HEK293T (cell line): ENCODE data around the gene TMEM61.

Experiments
- ARNT ChIP-seq: fragments of 450-650 bp; IDR thresholded peaks from 2 replicates; pipeline ENCODE4 v1.6.1; 2017; ENCODE audit warnings: mild to moderate bottlenecking
- BHLHE40 ChIP-seq: fragments of 450-650 bp; IDR thresholded peaks from 2 replicates; pipeline ENCODE4 v1.6.1; 2016; ENCODE audit warnings: mild to moderate bottlenecking, moderate library complexity, borderline replicate concordance
- CTBP1 ChIP-seq: fragments of 450-650 bp; IDR thresholded peaks from 2 replicates; pipeline ENCODE4 v1.6.1; 2016; ENCODE audit warnings: borderline replicate concordance
- ELF4 ChIP-seq: fragments of 450-650 bp; IDR thresholded peaks from 2 replicates; pipeline ENCODE4 v1.6.1; 2017; ENCODE audit warnings: antibody characterized with exemption
- FOXA1 ChIP-seq: fragments of 450-650 bp; IDR thresholded peaks from 2 replicates; pipeline ENCODE4 v1.6.1; 2016; ENCODE audit warnings: mild to moderate bottlenecking
- FOXK2 ChIP-seq: fragments of 450-650 bp; IDR thresholded peaks from 2 replicates; pipeline ENCODE4 v1.6.1; 2016; ENCODE audit warnings: mild to moderate bottlenecking
- FOXM1 ChIP-seq: fragments of 450-650 bp; IDR thresholded peaks from 2 replicates; pipeline ENCODE4 v1.6.1; 2017; ENCODE audit warnings: mild to moderate bottlenecking, borderline replicate concordance
- HDGF ChIP-seq: fragments of 450-650 bp; IDR thresholded peaks from 2 replicates; pipeline ENCODE4 v1.6.1; 2017; ENCODE audit warnings: antibody characterized with exemption, borderline replicate concordance
- LEF1 ChIP-seq: fragments of 450-650 bp; IDR thresholded peaks from 2 replicates; pipeline ENCODE4 v1.6.1; 2017; ENCODE audit warnings: mild to moderate bottlenecking, borderline replicate concordance
- NFRKB ChIP-seq: fragments of 450-650 bp; IDR thresholded peaks from 2 replicates; pipeline ENCODE4 v1.6.1; 2016; ENCODE audit warnings: mild to moderate bottlenecking, moderate library complexity
- SUZ12 ChIP-seq: fragments of 450-650 bp; IDR thresholded peaks from 2 replicates; pipeline ENCODE4 v1.6.1; 2016; ENCODE audit warnings: mild to moderate bottlenecking
- TF ChIP-seq, protein P1 (sequence below): fragments of 450-650 bp; IDR thresholded peaks from 2 replicates; pipeline ENCODE4 v1.6.1; 2016

GRCh38 chr1:55006931-55007330 lies 26.5 kb downstream of the TMEM61 start:
- TF ChIP-seq LEF1 (no peak), ELF4 (no peak), NFRKB (no peak), FOXM1 (no peak), SUZ12 (no peak), FOXA1 (no peak), BHLHE40 (no peak), FOXK2 (no peak), HDGF (no peak), ARNT (no peak), CTBP1 (no peak)
- TF ChIP-seq, protein P1, sequence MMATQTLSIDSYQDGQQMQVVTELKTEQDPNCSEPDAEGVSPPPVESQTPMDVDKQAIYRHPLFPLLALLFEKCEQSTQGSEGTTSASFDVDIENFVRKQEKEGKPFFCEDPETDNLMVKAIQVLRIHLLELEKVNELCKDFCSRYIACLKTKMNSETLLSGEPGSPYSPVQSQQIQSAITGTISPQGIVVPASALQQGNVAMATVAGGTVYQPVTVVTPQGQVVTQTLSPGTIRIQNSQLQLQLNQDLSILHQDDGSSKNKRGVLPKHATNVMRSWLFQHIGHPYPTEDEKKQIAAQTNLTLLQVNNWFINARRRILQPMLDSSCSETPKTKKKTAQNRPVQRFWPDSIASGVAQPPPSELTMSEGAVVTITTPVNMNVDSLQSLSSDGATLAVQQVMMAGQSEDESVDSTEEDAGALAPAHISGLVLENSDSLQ, result no peak
